C4-2B (cell line): ENCODE data around the gene CACNA1S.

Source experiments
- H3K27ac ChIP-seq: fragments of 450-650 bp; 2 replicates; pipeline ENCODE4 v1.5.1; 2017
- CTCF ChIP-seq: fragments of 450-650 bp; conservative IDR thresholded peaks from 2 replicates; pipeline ENCODE4 v1.5.1; 2017; ENCODE audit warnings: mild to moderate bottlenecking
- ZFX ChIP-seq: fragments of 450-650 bp; IDR thresholded peaks from 2 replicates; pipeline ENCODE4 v1.6.1; 2017

CACNA1S gene

DNA sequence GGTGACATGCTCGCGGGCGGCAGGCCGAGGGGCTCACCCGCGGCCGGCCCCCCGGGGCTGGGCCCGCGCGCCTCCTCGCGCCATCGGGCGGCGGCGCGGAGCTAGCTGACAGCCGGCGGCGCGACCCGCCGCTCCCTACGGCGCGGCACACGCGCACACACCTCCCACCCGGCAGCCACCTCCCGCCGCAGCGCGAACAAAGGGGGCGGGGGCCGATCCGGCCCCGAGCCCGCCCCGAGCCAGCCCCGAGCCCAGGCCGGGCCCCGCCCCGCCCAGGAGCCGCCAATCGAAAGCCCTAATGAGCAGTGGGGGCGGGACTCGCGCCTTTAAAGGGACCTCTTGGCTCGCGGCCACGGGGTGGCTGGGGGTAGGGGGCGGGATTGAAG lies 88.7 kb downstream of the CACNA1S start, which contains the start of gene KIF21B:
Gene KIF21B, minus strand, starts transcription at position 198 of the 386 bp plus-strand sequence. CDS start 331 bp downstream, outside the sequence.
- no peak for TF ChIP-seq ZFX
- TF ChIP-seq CTCF: no peak
- no peak within 1 kb of the TSS for H3K27ac ChIP-seq

DNA sequence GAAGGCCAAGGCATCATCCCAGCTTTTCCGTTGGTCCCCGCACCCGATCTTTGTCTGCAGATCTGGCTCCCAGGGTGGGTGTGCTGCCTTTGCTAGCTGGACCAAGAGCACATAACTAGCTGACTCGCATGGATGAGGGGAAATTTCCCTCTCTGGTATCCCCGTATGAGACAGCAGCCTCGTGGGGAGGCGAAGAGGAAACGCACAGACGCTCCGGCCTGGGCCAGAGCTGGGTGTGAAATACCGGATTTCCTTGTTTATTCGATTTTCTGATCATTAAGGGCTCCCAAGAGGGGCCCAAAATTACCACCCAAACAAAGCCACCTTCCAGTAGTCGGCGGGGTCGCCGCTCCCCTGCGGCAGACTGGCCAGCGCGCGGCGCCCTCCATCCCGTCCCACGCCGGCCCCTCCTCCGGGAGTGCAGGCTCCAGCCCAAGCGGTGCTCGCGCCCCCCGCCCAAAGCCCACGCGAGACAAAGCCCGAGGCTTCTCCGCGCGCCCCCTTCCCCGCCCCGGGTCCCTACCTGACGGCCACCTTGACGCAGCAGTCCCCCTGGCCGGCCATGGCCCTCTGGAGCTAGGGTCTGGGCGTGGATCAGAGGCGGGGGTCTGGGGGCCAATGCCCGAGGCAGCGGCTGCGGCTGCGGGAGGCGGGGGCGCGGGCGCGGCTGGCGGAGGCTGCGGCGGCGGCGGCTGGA lies 89.3 kb downstream of the CACNA1S start:
- no peak for TF ChIP-seq ZFX
- TF ChIP-seq CTCF: no peak
- no peak overlapping the region for H3K27ac ChIP-seq

GRCh38 chr1:201022493-201022819 lies 89.8 kb downstream of the CACNA1S start:
- no peak overlapping the region for H3K27ac ChIP-seq
- TF ChIP-seq CTCF: no peak
- no peak for TF ChIP-seq ZFX

DNA sequence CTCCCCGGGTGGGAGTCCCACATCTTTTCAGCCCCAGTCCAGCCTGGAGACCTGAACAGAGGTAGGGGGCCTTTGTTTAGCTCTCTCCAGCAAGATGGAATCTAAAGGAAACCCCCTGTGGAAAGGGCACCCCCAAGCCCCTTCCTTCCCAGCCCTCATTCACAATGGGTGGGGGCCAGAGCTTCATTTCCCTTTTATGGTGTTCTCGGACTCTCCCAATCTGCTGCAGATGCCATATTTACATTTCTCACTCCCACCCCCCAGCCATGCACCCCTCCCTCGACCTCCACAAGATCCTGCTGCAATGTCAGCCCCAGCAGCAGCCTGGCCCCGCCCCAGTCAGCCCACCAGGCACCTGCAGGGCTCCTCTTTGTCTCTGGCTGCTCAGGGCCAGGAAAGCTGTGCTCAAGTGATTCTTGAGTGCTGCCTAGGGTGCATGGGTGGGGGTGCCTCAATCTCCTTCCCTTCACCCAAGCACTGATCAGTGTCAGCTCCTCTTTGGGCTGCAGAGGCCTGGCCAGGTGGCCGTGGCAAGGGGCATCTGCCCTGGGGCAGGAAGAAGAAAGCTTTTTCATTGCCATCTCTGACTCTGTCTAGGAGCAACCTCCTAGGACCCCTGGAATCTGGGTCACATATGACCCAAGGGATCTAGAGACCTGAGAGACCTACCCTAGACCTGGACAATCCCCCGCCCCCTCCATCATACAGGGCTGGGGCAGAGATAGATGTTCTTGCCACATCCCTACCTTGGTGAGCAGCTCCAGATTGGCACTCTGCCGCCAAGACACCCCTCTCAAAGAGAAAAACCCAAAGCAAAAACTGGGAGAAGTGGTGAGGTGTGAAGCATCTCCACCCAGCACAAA lies 90.4 kb downstream of the CACNA1S start:
- H3K27ac ChIP-seq: no peak overlapping the region
- TF ChIP-seq ZFX: no peak

GRCh38 chr1:201020721-201021629 lies 91.3 kb downstream of the CACNA1S start:
- no peak for TF ChIP-seq ZFX
- TF ChIP-seq CTCF: no peak
- no peak overlapping the region for H3K27ac ChIP-seq

DNA sequence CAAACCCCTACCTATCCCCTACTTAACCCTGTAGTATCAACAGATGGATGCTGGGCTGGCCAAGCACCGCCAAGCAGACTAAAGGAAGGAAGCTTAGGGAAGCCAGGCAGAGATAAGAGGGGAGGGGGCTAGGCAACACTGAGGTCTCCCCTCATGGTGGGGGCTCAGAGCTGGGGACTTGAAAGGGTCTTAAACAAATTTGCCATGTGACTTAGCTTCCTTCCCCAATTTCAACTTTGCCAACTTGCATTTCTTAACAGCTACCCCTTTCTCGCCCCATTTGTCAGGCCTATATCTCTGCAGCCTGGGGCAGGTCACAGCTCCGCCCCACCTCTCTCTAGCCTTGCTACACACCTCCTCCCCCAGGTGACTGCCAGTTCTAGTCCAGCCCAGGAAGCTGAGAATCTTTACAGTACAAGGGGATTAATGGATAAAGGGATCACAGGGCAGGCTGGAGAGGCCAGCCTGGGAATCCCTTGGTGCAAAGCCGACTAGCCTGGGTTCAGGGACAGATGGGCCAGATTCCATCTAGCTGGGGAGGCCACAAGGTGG lies 92.1 kb downstream of the CACNA1S start:
- TF ChIP-seq ZFX (no peak), CTCF (no peak)

GRCh38 chr1:201019321-201019977 lies 92.8 kb downstream of the CACNA1S start:
- H3K27ac ChIP-seq: no peak overlapping the region
- no peak for TF ChIP-seq ZFX
- no peak for TF ChIP-seq CTCF

More for the DNA sequence above, 92.1 kb downstream of the CACNA1S start:
- no peak overlapping the region for H3K27ac ChIP-seq
